Panc1 (cell line): ENCODE results near the gene TSPYL4.

ENCODE experiments used
- POLR2AphosphoS5 ChIP-seq: IDR thresholded peaks from 2 replicates; pipeline ENCODE4 v1.6.1; 2012; ENCODE audit warnings: mild to moderate bottlenecking, low read depth, low read length, moderate library complexity
- SIN3A ChIP-seq: IDR thresholded peaks from 2 replicates; pipeline ENCODE4 v1.6.1; 2012; ENCODE audit warnings: low read depth, mild to moderate bottlenecking, low read length, moderate library complexity, borderline replicate concordance; ENCODE audit not compliant: insufficient read depth
- TF ChIP-seq, protein P1 (sequence below): fragments of 450-650 bp; IDR thresholded peaks from 2 replicates; pipeline ENCODE4 v1.5.1; 2017; ENCODE audit warnings: mild to moderate bottlenecking
- TF ChIP-seq, protein P2 (sequence below), 2 experiments: IDR thresholded peaks; 2 replicates each; pipeline ENCODE4 v1.6.1; 2011 to 2012; ENCODE audit warnings: low read depth in 2 of 2, control low read depth in 1 of 2, low read length in 1 of 2, mild to moderate bottlenecking in 1 of 2, moderate library complexity in 1 of 2; ENCODE audit not compliant: insufficient read depth in 1 of 2

DNA sequence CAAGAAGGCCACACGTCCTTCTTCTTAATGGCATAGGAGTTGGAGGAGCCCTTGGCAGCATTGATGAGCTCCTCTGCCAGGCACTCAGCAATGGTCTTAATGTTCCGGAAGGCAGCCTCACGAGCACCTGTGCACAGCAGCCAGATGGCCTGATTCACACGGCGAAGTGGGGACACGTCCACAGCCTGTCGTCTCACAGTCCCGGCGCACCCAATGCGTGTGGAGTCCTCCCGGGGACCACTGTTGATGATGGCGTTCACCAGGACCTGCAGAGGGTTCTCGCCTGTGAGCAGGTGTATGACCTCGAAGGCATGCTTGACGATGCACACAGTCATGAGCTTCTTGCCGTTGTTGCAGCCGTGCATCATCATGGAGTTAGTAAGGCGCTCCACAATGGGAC is 4.6 kb upstream of the TSPYL4 start:
- TF ChIP-seq, protein P1, sequence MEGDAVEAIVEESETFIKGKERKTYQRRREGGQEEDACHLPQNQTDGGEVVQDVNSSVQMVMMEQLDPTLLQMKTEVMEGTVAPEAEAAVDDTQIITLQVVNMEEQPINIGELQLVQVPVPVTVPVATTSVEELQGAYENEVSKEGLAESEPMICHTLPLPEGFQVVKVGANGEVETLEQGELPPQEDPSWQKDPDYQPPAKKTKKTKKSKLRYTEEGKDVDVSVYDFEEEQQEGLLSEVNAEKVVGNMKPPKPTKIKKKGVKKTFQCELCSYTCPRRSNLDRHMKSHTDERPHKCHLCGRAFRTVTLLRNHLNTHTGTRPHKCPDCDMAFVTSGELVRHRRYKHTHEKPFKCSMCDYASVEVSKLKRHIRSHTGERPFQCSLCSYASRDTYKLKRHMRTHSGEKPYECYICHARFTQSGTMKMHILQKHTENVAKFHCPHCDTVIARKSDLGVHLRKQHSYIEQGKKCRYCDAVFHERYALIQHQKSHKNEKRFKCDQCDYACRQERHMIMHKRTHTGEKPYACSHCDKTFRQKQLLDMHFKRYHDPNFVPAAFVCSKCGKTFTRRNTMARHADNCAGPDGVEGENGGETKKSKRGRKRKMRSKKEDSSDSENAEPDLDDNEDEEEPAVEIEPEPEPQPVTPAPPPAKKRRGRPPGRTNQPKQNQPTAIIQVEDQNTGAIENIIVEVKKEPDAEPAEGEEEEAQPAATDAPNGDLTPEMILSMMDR: no peak
- no peak for TF ChIP-seq SIN3A
- TF ChIP-seq, protein P2, sequence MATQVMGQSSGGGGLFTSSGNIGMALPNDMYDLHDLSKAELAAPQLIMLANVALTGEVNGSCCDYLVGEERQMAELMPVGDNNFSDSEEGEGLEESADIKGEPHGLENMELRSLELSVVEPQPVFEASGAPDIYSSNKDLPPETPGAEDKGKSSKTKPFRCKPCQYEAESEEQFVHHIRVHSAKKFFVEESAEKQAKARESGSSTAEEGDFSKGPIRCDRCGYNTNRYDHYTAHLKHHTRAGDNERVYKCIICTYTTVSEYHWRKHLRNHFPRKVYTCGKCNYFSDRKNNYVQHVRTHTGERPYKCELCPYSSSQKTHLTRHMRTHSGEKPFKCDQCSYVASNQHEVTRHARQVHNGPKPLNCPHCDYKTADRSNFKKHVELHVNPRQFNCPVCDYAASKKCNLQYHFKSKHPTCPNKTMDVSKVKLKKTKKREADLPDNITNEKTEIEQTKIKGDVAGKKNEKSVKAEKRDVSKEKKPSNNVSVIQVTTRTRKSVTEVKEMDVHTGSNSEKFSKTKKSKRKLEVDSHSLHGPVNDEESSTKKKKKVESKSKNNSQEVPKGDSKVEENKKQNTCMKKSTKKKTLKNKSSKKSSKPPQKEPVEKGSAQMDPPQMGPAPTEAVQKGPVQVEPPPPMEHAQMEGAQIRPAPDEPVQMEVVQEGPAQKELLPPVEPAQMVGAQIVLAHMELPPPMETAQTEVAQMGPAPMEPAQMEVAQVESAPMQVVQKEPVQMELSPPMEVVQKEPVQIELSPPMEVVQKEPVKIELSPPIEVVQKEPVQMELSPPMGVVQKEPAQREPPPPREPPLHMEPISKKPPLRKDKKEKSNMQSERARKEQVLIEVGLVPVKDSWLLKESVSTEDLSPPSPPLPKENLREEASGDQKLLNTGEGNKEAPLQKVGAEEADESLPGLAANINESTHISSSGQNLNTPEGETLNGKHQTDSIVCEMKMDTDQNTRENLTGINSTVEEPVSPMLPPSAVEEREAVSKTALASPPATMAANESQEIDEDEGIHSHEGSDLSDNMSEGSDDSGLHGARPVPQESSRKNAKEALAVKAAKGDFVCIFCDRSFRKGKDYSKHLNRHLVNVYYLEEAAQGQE (IDR thresholded peaks at IDR 0.05; ENCODE audit: insufficient read depth in 1 of 2, low read depth in 2 of 2, low read length in 1 of 2): no peak
- TF ChIP-seq POLR2AphosphoS5: no peak
